Measurements from ENCODE around the gene RAPGEF4.

RAPGEF4 gene

GRCh38 chr2:172885996-172886395 lies 150.4 kb downstream of the RAPGEF4 start:
- Histone ChIP-seq H3K27ac (ENCODE audit: low read length) (no peak overlapping the region), H3K27me3 (ENCODE audit: low read depth, low read length) (no peaks in the 10 kb centered on the region), H3K4me1 (ENCODE audit: low read length) (peaks cover 6% of the 10 kb centered on the region; the same call in 1 of the 2 replicates), H3K36me3 (replicated peaks; ENCODE audit: low read depth, low read length) (no peaks in the 10 kb centered on the region), H3K9me3 (ENCODE audit: insufficient read depth, low read length) (no peaks in the 10 kb centered on the region), H3K4me2 (ENCODE audit: low read length) (no peak overlapping the region), H3K79me2 (ENCODE audit: low read length) (no peaks in the 10 kb centered on the region), H3K9ac (ENCODE audit: low read length) (no peak overlapping the region), H4K20me1 (ENCODE audit: insufficient read depth, low read length) (no peaks in the 10 kb centered on the region), H3K4me3 (ENCODE audit: low read length) (no peak overlapping the region), H2AFZ (ENCODE audit: low read depth, low read length) (no peak overlapping the region)
- TF ChIP-seq EZH2phosphoT487 (IDR thresholded peaks at IDR 0.05; ENCODE audit: low read depth), result no peak
- TF ChIP-seq CTCF (IDR thresholded peaks at IDR 0.05; ENCODE audit: low read depth, low read length), result no peak

- Histone ChIP-seq H4K20me1 (ENCODE audit: insufficient read depth, low read length) (no peaks in the 10 kb centered on the region), H3K4me1 (ENCODE audit: low read length) (peaks cover 6% of the 10 kb centered on the region; the same call in 1 of the 2 replicates), H3K27me3 (ENCODE audit: low read depth, low read length) (peaks cover 3% of the 10 kb centered on the region; the same call in 1 of the 2 replicates), H3K4me2 (ENCODE audit: low read length) (no peak overlapping the region), H2AFZ (ENCODE audit: low read depth, low read length) (no peak overlapping the region), H3K36me3 (replicated peaks; ENCODE audit: low read depth, low read length) (no peaks in the 10 kb centered on the region), H3K79me2 (ENCODE audit: low read length) (no peaks in the 10 kb centered on the region), H3K9me3 (ENCODE audit: insufficient read depth, low read length) (no peaks in the 10 kb centered on the region), H3K4me3 (ENCODE audit: low read length) (no peak overlapping the region), H3K27ac (ENCODE audit: low read length) (no peak overlapping the region), H3K9ac (ENCODE audit: low read length) (no peak overlapping the region)
- TF ChIP-seq EZH2phosphoT487 (IDR thresholded peaks at IDR 0.05; ENCODE audit: low read depth) (no peak), CTCF (IDR thresholded peaks at IDR 0.05; ENCODE audit: low read depth, low read length) (no peak)
These were observed 151.6 kb downstream of the RAPGEF4 start for GRCh38 chr2:172887280-172887679.

GRCh38 chr2:172888714-172889669 lies 153.3 kb downstream of the RAPGEF4 start:
- Histone ChIP-seq H3K27me3 (ENCODE audit: low read depth, low read length) (peaks cover 3% of the 10 kb centered on the region; the same call in 1 of the 2 replicates), H3K4me3 (ENCODE audit: low read length) (no peak overlapping the region), H3K4me1 (ENCODE audit: low read length) (peaks cover 6% of the 10 kb centered on the region; the same call in 1 of the 2 replicates)

More at GRCh38 chr2:172888714-172889669, 153.3 kb downstream of the RAPGEF4 start:
- H3K79me2 ChIP-seq (ENCODE audit: low read length), result no peaks in the 10 kb centered on the region
- no peak overlapping the region for H3K27ac ChIP-seq (ENCODE audit: low read length)
- TF ChIP-seq CTCF (IDR thresholded peaks at IDR 0.05; ENCODE audit: low read depth, low read length) (no peak), EZH2phosphoT487 (IDR thresholded peaks at IDR 0.05; ENCODE audit: low read depth) (no peak)
- no peaks in the 10 kb centered on the region for H4K20me1 ChIP-seq (ENCODE audit: insufficient read depth, low read length)
- no peaks in the 10 kb centered on the region for H3K36me3 ChIP-seq (replicated peaks; ENCODE audit: low read depth, low read length)
- H3K4me2 ChIP-seq (ENCODE audit: low read length), result no peak overlapping the region
- H2AFZ ChIP-seq (ENCODE audit: low read depth, low read length), result no peak overlapping the region
- no peak overlapping the region for H3K9ac ChIP-seq (ENCODE audit: low read length)
- H3K9me3 ChIP-seq (ENCODE audit: insufficient read depth, low read length), result no peaks in the 10 kb centered on the region
